AG04450 (cell line): Measurements from ENCODE around the gene RGS21. TPM values are rescaled to one million over a fixed set of nuclear protein-coding genes. Genes with fewer than 3 reads are reported as not detected.

Experiments
- CTCF ChIA-PET: fragments of 300-600, 350-600 bp; formaldehyde crosslinking; extraction: SDS; loops from one replicate; lab custom pipeline; 2022; ENCODE audit warnings: antibody characterized with exemption, inconsistent platforms; lab: Charles Lee
- POLR2A ChIA-PET: fragments of 350-600 bp; formaldehyde crosslinking; extraction: SDS; loops from one replicate; lab custom pipeline; 2021; ENCODE audit warnings: antibody characterized with exemption, inconsistent platforms; lab: Yijun Ruan, JAX
- DNase-seq: peaks from one replicate; pipeline ENCODE4 v3.0.0-alpha.2; 2011; ENCODE audit warnings: low read depth, low spot score
- H3K27ac ChIP-seq: one replicate; pipeline ENCODE4 v1.5.1; 2012; ENCODE audit warnings: low read depth, low read length, control low read depth
- H3K27me3 ChIP-seq: one replicate; pipeline ENCODE4 v1.6.0; 2012; ENCODE audit warnings: low read length; ENCODE audit not compliant: control insufficient read depth, insufficient read depth
- H3K4me3 ChIP-seq: 2 replicates; pipeline ENCODE4 v1.5.1; 2011; ENCODE audit warnings: mild to moderate bottlenecking, low read depth, low read length, control low read depth
- H3K9me3 ChIP-seq: 2 replicates; pipeline ENCODE4 v1.5.1; 2012; ENCODE audit warnings: low read length; ENCODE audit not compliant: control insufficient read depth, insufficient read depth
- CTCF ChIP-seq: IDR thresholded peaks from 2 replicates; pipeline ENCODE4 v1.5.1; 2011; ENCODE audit warnings: low read depth, low read length, control low read depth, inconsistent platforms
- polyA minus RNA-seq: library from RNA; depleted of rRNA, polyadenylated mRNA; stranded (reverse); fragments of >200 nt; gene quantifications from 2 replicates; pipeline ENCODE4 v1.2.3, GENCODE V29; 2011; rRNA and poly(A)+ RNA removed
- polyA plus RNA-seq: library from polyadenylated mRNA; depleted of rRNA; stranded (reverse); fragments of >200 nt; gene quantifications from 2 replicates; pipeline ENCODE4 v1.2.3, GENCODE V29; 2011; rRNA removed

The RGS21 gene
- polyA plus RNA-seq (not detected in 2 replicates), polyA minus RNA-seq (not detected in 2 replicates)

GRCh38 chr1:192316942-192317450 lies at the start of gene RGS21:
RGS21 (plus strand) TSS chr1:192316992; CDS start chr1:192343037, 26,045 bp downstream.
- TF ChIP-seq CTCF = no peak
- H3K4me3 ChIP-seq = no peak within 1 kb of the TSS
- no peaks in the 10 kb centered on the region for H3K27me3 ChIP-seq
- no peaks in the 10 kb centered on the region for H3K9me3 ChIP-seq
- H3K27ac ChIP-seq = no peak within 1 kb of the TSS
- POLR2A ChIA-PET = no interaction called here
- DNase-seq = no peak
- CTCF ChIA-PET = interaction anchor here (0.6 to 2.8 kb wide), 2 partner anchors 47 to 324 kb away, joined by 3 to 9 read pairs; no protein-coding TSS in a partner anchor

GRCh38 chr1:192268468-192269052 lies 48.2 kb upstream of the RGS21 start:
- Histone ChIP-seq H3K27me3 (no peaks in the 10 kb centered on the region), H3K9me3 (no peaks in the 10 kb centered on the region), H3K4me3 (no peak overlapping the region), H3K27ac (no peak overlapping the region)
- no peak for DNase-seq
- no peak for TF ChIP-seq CTCF
- POLR2A ChIA-PET = no interaction called here
- CTCF ChIA-PET = no interaction called here

GRCh38 chr1:192270398-192270797 lies 46.4 kb upstream of the RGS21 start:
- Histone ChIP-seq H3K9me3 (no peaks in the 10 kb centered on the region), H3K4me3 (no peak overlapping the region), H3K27me3 (no peaks in the 10 kb centered on the region), H3K27ac (no peak overlapping the region)
- POLR2A ChIA-PET = no interaction called here
- no peak for DNase-seq
- TF ChIP-seq CTCF = no peak
- CTCF ChIA-PET = no interaction called here

- no peak for TF ChIP-seq CTCF
- H3K27ac ChIP-seq = no peak overlapping the region
- no peaks in the 10 kb centered on the region for H3K9me3 ChIP-seq
- ChIA-PET POLR2A (no interaction called here), CTCF (interaction anchor here (0.6 kb wide), 1 partner anchor 1794 kb away, joined by 3 read pairs; no protein-coding TSS in a partner anchor)
- DNase-seq = no peak
- no peak overlapping the region for H3K4me3 ChIP-seq
- H3K27me3 ChIP-seq = no peaks in the 10 kb centered on the region
These were observed 44.1 kb upstream of the RGS21 start for GRCh38 chr1:192272732-192273131.

GRCh38 chr1:192274588-192274987 lies 42.2 kb upstream of the RGS21 start:
- ChIA-PET POLR2A (no interaction called here), CTCF (no interaction called here)
- no peak for TF ChIP-seq CTCF
- Histone ChIP-seq H3K4me3 (no peak overlapping the region), H3K27ac (no peak overlapping the region), H3K27me3 (no peaks in the 10 kb centered on the region), H3K9me3 (no peaks in the 10 kb centered on the region)
- no peak for DNase-seq
